Left cardiac atrium (tissue), 4 donors: ENCODE measurements around the gene TGM2. TPM values are rescaled to one million over a fixed set of nuclear protein-coding genes. Genes with fewer than 3 reads are reported as not detected.
A peak's percentile ranks its signal among the peaks of the same experiment; 100 is the strongest.

ENCODE experiments used
- ATAC-seq, 2 donors: fragments of 200-7000 bp; cut with Tn5 transposase; one replicate each; pipeline ENCODE4 v1.9.1; 2020; ENCODE audit warnings: mild to moderate bottlenecking in 2 of 2, moderate library complexity in 2 of 2
- DNase-seq: peaks from one replicate; pipeline ENCODE4 v3.0.0-alpha.2; 2020
- intact Hi-C, 2 donors: fragments of 100-400 bp; cut with DNase I; formaldehyde crosslinking; loops; one replicate each; pipeline versions ENCODE4 v1.14.1 to v1.15.1; 2022 to 2023
- total RNA-seq, 2 donors: library from RNA; stranded (reverse); fragmentation: NEBNext Ultra II Directional; extraction: Animal tissue kit (Norgen Biotek cat#: 25700); gene quantifications; one replicate each; pipeline ENCODE4 v1.2.1, GENCODE V29; 2021
- donor health status: DM: no; HTN: yes; CAD: no.
- donor health status: DM: no; HTN: yes; CAD: no; lungs with severe emphysema.
- donor health status: DM: yes; HTN: yes; CAD: no.
- donor health status: Dilated cardiomyopathy.

TGM2 gene
- total RNA-seq, 2 donors from 2014 or later, result 383 to 695 TPM

DNA sequence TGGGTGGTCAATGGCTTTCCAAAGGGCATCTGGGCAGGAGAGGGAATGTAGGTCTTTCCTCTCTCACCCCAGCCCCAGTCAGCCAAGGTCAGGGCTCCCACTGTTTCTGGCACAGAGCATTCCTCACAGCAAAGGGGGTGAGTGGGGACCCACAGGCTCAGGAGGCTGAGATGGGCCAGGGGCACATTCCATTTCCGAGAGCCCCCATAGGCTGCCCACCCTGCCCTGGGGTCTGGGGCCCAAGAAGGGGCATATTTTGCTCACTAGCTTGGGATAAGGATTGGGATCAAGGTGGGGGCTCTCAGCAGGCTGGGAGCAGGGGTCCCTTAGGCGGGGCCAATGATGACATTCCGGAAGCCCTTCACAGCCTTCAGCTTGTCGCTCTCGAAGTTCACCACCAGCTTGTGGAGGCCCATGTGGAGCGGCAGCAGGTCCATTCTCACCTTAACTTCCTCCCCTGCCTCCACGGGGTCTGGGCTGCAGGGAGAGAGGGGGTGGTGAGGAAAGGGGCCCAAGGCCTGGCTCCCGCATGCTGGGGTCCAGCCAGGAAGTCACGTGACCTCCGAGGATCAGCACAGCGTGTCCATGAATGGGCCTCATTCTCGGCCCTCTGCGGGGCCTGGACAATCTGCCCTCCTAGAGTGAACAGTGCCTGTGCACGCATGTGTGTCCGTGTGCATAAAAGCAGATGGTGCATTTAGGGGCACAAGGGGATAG, 35.0 kb downstream of the TGM2 start:
- ATAC-seq (no peak), DNase-seq (peak; percentile 25)
- intact Hi-C loops, result loop anchor here in 1 of 2 donors (10.0 kb wide), 1 partner anchor 85 kb away; no protein-coding TSS in a partner anchor

DNA sequence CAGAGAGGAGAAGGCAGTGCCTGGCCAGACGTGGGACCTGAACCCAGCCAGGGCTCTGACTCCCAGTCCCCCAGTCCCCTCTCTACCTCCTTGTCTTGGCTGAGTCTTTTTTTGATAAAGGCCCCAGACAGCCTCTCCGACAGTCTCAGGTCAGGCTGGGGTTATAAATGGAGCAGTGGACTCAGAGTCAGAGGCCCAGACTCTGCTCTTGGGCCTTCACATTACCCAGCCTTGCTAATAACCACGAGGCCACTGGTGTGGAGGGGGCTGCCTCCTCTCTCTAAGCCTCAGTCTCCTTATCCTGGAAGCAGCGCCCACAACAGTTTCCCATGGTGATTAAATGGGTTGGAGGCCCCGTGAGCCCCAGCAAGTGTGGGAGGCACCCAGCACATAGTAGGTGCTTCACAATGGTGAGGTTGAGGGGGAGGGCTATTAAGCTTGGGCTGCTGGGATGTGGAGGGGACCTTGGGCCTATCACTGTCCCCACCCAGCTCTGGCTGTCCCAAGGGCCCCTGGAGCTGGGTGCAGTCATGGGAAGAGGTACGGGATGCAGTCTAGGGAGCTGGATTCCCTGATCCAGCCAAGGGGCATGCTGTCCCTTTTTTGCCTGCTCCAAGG, 35.7 kb downstream of the TGM2 start:
- ATAC-seq, result no peak
- intact Hi-C loops, result no loop called here
- DNase-seq, result peak; percentile 17

DNA sequence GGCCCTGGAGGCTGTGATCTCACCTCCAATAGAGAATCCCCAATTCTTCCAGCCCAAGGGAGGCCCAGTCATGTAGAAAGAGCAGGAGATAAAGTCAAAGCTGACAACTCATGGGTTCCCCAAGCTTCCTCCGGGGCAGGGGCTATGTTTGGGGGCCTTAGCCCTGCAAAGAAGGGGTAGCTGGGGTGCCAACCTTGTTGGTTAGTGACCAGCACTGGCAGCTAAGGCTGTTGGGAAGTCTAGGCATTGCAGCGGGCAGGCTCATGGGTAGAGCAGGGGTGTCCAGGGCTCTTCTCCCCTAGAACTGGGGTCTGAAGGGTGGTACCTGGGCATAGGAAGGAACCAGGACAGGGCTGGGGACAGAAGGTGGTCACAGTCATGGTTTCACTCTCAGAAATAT, 36.4 kb downstream of the TGM2 start:
- ATAC-seq (no peak), DNase-seq (peak; percentile 16)
- intact Hi-C loops, result no loop called here

DNA sequence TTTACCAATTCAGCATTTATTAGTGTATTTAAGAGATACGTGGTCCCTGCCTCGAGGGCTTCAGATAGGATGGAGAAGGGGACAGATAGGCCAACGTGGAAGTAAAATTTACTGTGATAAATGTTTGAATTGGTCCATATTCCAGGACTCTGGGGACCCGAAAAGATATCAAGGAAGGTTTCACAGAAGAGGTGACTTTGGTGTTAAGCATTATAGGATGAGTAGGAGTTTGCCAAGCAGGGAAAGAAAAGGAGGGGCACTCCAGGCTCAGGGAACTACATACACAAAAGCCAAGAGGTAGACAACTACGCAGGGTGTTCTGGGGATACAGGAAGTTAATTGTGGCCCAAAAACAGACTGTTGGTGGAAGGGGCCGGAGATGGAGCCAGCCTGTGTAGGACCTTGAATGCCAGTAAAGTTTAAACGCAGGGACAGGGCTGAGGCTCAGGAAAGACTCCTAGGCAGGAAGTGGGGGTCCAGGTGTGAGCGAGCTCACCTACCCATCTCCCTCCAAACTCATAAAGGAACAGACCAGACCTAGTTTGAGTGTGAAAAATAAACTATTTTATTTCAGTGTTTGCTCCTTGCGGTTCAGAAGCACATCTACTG, 37.0 kb downstream of the TGM2 start:
- ATAC-seq (no peak), DNase-seq (peak; percentile 13)
- intact Hi-C loops, result no loop called here

DNA sequence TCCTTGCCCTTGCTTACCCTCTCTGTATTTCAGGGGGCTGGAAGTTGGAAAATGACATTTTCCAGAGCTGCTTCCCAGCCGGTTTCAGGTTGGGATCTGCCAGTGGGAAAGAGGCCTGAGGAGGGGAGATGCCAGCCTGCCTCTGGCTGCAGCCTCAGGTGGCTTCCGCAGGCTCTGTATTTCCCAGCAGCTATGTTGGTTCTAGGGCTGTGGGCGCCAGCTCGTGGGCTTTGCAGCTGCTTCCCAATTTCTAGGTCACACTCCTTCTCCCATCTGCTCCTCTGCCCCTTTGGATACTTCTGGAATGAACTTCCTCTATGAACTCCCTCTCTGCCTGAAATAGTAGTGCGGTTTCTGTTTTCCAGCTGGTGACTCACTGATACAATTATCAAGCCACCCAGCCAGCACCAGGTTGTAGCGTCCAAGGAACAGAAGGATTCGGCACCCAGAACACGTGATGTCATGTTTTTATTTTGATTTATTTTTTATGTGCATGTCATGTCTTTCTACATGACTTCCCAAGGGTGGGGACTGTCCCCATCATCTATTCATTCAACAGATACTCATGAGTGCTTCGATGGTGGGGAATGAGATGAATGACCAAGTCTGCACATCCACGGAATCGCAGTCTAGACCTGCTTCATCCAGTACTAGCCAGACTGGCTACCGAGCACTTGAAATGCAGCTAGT, 38.0 kb downstream of the TGM2 start:
- ATAC-seq, result peak; percentile 56 to 75
- intact Hi-C loops, result no loop called here

DNA sequence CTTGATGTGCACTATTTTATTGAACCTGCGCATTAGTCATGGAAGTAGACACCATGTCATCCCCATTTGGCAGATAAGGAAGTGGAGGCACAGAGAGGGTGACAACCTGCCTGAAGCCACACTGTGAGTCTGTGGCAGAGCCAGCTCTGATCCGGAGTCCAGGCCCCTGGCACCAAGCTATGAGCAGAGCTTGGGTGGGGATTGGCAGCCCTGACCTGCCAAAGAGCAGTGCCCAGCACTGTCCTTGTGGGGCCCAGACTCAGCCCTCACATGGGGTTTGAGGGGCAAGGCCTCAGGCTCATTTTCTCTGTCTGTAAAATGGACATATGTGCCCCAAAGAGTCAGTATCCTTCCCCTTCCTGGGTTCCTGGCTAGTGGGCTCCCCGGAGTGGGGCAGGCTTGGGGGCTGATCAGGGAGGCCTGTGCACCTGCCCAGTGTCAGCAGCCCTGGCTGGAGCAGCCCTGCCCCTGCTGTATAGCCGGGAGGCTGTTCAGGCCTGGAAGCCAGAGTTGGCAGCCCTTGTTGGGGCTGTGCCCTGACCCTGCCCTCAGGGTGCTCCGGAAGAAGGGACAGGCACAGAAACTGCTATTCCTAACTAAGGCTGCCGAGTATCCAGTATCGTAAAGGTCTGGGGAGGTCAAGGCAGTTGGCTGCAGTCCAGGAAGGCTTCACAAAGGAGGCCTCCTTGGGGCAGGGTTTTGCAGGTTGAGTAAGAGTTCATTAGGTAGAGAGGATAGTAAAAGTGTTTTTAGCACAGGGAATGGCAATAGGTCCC, 38.7 kb downstream of the TGM2 start:
- ATAC-seq (peak in 1 of 2 donors; percentile 16), DNase-seq (peak; percentile 52)
- intact Hi-C loops, result no loop called here

More for the DNA sequence above, 38.0 kb downstream of the TGM2 start:
- DNase-seq, result peak; percentile 58

DNA sequence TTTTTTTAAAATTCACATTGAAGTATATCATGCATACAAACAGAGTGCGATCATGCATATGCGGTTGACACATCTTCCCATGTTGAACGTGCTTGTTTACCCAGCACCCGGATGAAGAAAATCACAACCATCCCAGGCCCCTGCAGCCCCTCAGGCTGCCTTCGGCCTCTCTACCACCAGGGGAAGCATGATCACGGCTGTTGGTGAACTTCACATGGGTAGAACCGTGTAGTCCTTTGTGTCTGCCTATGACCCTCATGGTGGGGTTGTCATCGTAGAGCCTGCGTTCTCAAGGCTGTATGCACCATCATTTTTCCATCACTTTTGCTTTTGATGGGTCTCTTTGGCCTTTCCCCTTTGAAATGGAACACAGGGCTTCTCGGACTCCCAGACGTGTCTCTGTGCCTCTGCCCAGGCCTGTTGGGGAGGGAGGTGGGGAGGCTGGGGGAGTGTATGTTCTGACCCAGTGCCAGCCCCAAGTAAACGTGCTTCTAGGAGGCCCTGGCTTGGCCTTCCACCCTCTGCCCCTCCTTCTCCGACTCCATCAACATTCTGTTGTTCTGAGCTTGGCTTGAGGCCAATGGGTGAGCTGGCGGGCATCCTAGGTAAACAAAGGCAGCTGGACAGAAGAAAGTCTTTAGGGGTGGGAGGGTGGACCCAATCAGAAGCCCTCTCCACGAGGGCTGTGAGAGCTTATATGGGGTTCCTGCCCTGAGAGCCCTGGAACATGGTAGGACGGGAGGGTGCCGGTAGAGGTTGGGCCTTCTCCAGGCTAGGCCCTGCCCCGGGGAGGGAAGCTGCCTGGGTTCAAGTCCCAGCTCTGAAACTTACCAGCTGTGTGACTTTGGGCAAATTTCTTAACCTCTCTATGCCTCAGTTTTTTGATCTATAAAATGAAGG, 39.7 kb downstream of the TGM2 start:
- peak; percentile 85 for DNase-seq
- intact Hi-C loops, result no loop called here
- ATAC-seq, result peak; percentile 59 to 61

DNA sequence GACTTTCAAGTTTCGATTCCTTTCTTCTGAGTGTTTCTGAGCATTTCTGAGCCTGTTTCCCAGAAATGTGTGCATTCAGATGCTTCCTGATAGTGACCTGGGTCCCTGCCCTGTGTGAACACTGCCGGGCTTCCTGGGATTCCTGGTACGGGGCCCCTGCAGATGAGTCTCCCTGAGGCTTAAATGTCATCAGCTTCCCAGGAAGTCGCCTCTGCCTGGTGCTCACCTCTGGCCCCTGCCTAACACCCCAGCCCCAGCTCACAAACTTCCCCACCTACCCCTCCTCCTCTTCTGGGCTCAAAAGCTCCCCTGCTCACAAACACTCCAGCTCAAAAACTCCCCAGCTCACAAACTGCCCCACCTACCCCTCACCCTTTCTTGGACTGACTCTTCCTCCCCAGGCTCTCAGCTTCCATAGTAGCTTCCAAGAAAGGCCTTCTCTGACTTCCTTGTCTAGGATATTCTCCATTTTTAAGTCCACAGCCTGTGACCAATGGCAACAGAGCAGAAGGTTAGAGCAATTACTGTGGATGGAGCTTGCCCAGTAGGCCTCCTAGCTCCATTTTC, 42.0 kb downstream of the TGM2 start:
- DNase-seq (no peak), ATAC-seq (no peak)
- intact Hi-C loops, result no loop called here

DNA sequence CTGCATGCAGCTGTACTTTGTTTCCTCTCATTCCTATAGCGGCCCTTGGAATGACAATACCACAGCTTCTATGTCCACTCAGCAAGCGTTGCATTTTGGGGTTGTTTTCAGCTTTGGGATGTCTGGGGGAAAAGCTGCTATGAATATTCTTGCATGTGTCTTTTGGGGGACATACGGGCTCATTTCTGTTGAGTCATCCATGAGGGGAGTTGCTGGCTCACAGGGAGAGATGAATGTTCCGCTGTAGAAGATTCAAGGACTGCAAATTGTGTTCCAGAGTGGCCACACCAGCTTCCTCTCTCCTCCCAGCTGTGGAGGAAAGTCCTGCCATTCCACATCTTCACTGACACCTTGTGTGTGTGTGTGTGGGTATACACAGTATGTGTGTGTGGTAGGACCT, 43.3 kb downstream of the TGM2 start:
- ATAC-seq (no peak), DNase-seq (no peak)
- intact Hi-C loops, result no loop called here

DNA sequence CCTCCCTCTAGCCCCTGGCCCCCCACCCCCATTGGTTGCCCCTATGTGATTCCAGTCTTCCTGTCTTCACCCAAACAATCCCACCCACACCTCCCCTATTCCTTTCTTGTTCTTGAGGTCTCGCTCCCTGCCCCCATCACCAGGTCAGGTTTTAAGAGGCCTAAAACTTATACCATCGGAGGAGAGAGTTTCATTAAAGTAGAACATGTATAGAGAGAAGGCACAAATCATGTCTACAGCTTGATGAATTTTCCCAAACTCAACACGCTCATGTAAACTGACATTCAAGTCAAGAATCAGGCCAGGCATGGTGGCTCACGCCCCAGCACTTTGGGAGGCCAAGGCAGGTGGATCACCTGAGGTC, 44.5 kb downstream of the TGM2 start:
- intact Hi-C loops, result no loop called here
- ATAC-seq, result no peak

DNA sequence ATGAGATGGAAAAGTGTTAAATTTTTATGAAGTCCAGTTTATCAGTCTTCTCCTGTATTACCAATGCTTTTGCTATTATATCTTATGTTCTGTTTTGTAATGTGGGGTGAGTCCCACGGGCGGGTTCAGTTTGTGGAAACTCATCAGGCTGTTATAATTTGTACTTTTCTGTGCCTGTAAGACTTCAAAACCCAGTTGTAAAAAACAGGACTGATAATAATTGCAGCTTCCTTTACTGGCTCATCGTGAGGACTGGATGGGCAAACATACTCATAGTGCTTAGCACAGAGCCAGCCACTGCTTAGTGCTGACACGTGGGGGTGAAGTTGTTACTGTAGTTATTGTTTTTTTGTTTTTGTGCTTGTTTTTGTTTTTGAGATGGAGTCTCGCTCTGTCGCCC, 45.6 kb downstream of the TGM2 start:
- DNase-seq, result no peak
- peak in 1 of 2 donors; percentile 78 for ATAC-seq
- intact Hi-C loops, result no loop called here

More for the DNA sequence above, 44.5 kb downstream of the TGM2 start:
- DNase-seq, result no peak

DNA sequence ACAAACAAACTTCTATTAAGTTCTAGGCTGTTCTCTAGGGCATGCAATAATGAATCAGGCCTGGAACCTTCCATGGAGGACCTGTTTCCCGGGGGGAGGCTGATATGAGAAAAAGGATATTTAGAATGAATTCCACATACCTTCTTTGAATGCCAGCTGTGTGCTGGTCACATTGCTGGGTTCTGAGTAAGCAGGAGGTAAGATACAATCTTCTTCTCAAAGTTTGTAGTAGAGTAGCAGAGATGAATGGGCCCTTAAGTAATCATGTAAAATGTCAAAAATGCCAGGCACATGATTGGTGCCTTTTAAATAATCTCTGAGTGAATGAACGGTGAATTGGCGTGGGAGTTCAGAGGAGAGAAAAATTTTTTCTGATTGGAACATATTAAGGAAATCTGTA, 47.4 kb downstream of the TGM2 start:
- ATAC-seq (peak in 1 of 2 donors; percentile 22), DNase-seq (no peak)
- intact Hi-C loops, result no loop called here

DNA sequence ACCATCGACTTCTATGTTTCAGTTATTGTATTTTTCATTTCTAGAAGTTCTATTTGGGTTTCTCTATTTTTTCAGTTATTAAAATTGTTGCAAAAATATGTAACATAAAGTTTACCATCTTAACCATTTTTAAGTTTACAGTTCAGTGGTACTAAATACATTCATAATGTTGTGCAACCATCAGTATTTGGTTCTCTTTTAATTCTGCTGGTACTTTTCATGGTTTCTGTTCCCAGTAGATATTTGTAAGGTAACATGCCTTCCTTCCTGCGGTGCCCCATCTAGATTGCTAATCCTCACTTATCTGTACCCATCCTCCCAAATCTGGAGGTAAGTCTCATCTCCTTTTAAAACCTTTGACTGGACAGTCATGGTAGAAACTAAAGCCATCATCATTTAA, 47.9 kb downstream of the TGM2 start:
- intact Hi-C loops, result no loop called here
- ATAC-seq (no peak), DNase-seq (no peak)

DNA sequence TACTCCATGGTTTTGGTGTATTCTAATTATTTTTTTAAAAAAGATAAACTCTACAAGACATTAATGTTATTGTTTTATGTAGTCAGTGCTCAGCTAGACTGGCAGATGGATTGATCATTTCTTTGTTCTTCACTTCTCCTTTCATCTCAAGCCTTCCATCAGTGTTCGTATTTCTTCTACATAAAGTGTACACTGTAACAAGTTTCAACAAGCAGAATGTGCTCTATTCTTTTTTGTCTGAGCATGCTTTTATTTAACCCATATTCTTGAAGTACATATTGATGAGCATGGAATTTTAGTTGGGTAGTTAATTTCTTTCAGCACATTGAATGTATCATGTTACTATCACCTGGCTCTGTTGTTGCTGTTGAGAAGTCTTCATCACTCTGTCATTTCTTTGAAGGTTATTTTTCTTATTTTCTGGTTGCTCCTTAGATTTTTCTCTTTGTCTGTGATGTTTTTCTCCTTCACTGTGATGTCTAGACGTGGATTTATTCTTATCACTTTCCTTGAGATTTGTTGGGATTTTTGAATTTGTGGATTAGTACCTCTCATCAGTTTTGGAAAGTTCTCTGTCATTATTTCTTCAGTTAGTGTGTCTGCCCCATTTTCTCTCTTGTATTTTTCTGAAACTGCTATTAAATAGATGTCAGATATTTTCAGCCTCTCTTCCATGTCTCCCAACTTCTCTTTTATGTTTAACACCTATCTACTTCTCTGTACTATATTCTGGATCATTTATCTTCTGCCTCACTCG, 48.5 kb downstream of the TGM2 start:
- DNase-seq (no peak), ATAC-seq (no peak)
- intact Hi-C loops, result no loop called here

DNA sequence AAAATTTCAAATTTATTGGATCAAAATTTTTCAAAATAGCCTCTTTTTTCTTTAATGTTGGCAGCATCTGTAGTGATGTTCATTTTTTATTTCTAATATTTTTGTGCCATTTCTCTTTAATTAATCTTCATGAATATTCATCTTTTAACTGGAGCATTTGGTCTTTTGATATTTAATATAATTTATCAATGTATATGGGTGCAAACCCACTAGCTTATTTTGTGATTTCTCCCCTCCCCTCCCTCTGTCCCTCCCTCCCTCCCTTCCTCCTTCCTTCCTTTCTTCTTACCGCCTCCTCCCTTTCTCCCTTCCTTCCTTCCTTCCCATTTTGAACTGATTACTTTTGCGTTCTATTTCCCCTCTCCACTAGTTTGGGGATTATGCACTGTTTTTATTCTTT, 49.2 kb downstream of the TGM2 start:
- intact Hi-C loops, result no loop called here
- ATAC-seq (no peak), DNase-seq (no peak)

DNA sequence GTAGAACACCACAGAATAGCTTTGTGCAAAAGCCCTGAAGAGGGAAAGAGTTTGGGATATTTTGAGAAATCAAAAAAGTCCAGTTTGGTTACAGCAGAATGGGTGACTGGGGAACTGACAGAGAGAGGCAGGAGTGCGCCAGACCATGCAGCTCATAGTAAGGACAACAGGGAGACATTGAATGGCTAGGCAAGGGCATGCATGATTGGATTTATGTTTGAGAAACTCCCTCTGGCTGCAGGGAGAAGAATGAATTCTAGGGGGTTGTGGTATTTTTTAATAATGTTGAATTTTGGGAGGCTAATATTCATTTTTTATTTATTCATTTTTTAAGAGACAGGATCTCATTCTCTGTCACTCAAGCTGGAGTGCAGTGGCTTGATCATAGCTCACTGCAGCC, 49.9 kb downstream of the TGM2 start:
- DNase-seq (no peak), ATAC-seq (no peak)
- intact Hi-C loops, result no loop called here

DNA sequence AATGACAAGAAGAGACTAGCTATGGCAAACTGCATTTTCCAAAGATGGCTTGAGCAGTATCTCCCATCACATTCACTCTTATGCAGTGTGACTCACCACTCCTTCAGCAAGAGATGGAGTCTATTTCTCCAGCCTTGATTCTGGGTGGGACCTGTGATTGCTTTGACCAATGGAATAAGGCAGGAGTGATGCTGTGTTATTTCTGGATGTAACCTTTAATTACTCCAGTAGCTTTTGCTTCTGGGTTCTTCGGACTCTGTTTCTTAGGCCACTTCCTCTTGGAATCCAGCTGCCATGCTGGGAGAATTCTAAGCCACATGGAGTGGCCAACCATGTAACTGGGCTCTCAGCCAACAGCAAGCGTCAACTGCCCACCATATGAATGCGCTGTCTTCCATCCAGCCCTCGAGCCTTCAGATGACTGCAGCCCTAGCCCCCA, 50.7 kb downstream of the TGM2 start:
- ATAC-seq, result peak in 1 of 2 donors; percentile 37
- intact Hi-C loops, result no loop called here
- no peak for DNase-seq
